ENCODE data around the gene ZBTB40.

GRCh38 chr1:22526677-22527076, 75.0 kb downstream of the ZBTB40 start:
- TF ChIP-seq POLR2A (IDR thresholded peaks at IDR 0.05) (no peak), CTCF (IDR thresholded peaks at IDR 0.05) (no peak)
